Measurements from ENCODE around the gene SEBOX. TPM values are rescaled to one million over a fixed set of nuclear protein-coding genes. Genes with fewer than 3 reads are reported as not detected.

Gene SEBOX
- total RNA-seq, 4 donors from 2014 or later: not detected

GRCh38 chr17:28385406-28385805 lies 20.4 kb upstream of the SEBOX start:
- WGBS, 2 donors (ENCODE audit: low coverage in 1 of 2): 89% methylated on average over 4 of the region's 8 CpGs; no CpG with 5 or more reads in 1 of the 2 donors
- Histone ChIP-seq H3K4me1 (no peaks in the 10 kb centered on the region), H3K27ac (no peak overlapping the region), H3K4me3 (peak overlapping the region in 1 of 2 donors; percentile 39), H3K9me3 (no peaks in the 10 kb centered on the region), H3K36me3 (peaks cover 0 to 90% of the 10 kb centered on the region in 2 donors), H3K27me3 (no peaks in the 10 kb centered on the region)
- no peak for ATAC-seq
- TF ChIP-seq POLR2AphosphoS5 (IDR thresholded peaks at IDR 0.05) (no peak), CTCF (IDR thresholded peaks at IDR 0.05) (no peak), POLR2A (IDR thresholded peaks at IDR 0.05) (no peak), EP300 (IDR thresholded peaks at IDR 0.05) (no peak)

- Histone ChIP-seq H3K4me3 (peak overlapping the region; percentile 4 to 39), H3K4me1 (no peaks in the 10 kb centered on the region), H3K9me3 (no peaks in the 10 kb centered on the region), H3K27ac (no peak overlapping the region), H3K27me3 (no peaks in the 10 kb centered on the region), H3K36me3 (peaks cover 0 to 87% of the 10 kb centered on the region in 2 donors)
- WGBS, 2 donors (ENCODE audit: low coverage in 1 of 2): no CpG with 5 or more reads among the region's 29 CpGs
- TF ChIP-seq EP300 (IDR thresholded peaks at IDR 0.05) (no peak), POLR2A (IDR thresholded peaks at IDR 0.05) (no peak)
- no peak for ATAC-seq
Measured at GRCh38 chr17:28385037-28385400, 20.0 kb upstream of the SEBOX start.

- ATAC-seq: peak; percentile 58
- Histone ChIP-seq H3K4me3 (peak overlapping the region; percentile 4 to 39), H3K4me1 (no peaks in the 10 kb centered on the region), H3K27ac (no peak overlapping the region), H3K36me3 (peaks cover 0 to 82% of the 10 kb centered on the region in 2 donors), H3K9me3 (no peaks in the 10 kb centered on the region), H3K27me3 (no peaks in the 10 kb centered on the region)
- WGBS, 2 donors (ENCODE audit: low coverage in 1 of 2): 33 to 65% methylated on average over 2 to 5 of the region's 56 CpGs
- TF ChIP-seq POLR2AphosphoS5 (IDR thresholded peaks at IDR 0.05) (no peak), EP300 (IDR thresholded peaks at IDR 0.05) (no peak), POLR2A (IDR thresholded peaks at IDR 0.05) (no peak), CTCF (IDR thresholded peaks at IDR 0.05) (no peak)
Measured at GRCh38 chr17:28384281-28385036, 19.5 kb upstream of the SEBOX start.

GRCh38 chr17:28381141-28381825 lies 16.3 kb upstream of the SEBOX start:
- Histone ChIP-seq H3K36me3 (peaks cover 0 to 64% of the 10 kb centered on the region in 2 donors), H3K27me3 (no peaks in the 10 kb centered on the region), H3K4me3 (no peak overlapping the region), H3K4me1 (no peaks in the 10 kb centered on the region), H3K9me3 (no peaks in the 10 kb centered on the region), H3K27ac (no peak overlapping the region)
- no peak for ATAC-seq
- WGBS, 2 donors (ENCODE audit: low coverage in 1 of 2): no CpG with 5 or more reads among the region's 72 CpGs
- TF ChIP-seq POLR2A (IDR thresholded peaks at IDR 0.05): no peak
- no peak for TF ChIP-seq POLR2AphosphoS5 (IDR thresholded peaks at IDR 0.05)
- no peak for TF ChIP-seq EP300 (IDR thresholded peaks at IDR 0.05)
- TF ChIP-seq CTCF (IDR thresholded peaks at IDR 0.05): no peak

GRCh38 chr17:28379814-28380801 lies 15.1 kb upstream of the SEBOX start:
- peaks cover 0 to 53% of the 10 kb centered on the region in 2 donors for H3K36me3 ChIP-seq
- WGBS, 2 donors (ENCODE audit: low coverage in 1 of 2): 80 to 82% methylated on average over 9 to 10 of the region's 10 CpGs
- no peak overlapping the region for H3K4me3 ChIP-seq
- no peak overlapping the region for H3K27ac ChIP-seq
- no peaks in the 10 kb centered on the region for H3K9me3 ChIP-seq
- H3K4me1 ChIP-seq: no peaks in the 10 kb centered on the region
- ATAC-seq: no peak
- no peaks in the 10 kb centered on the region for H3K27me3 ChIP-seq
- no peak for TF ChIP-seq EP300 (IDR thresholded peaks at IDR 0.05)
- TF ChIP-seq POLR2AphosphoS5 (IDR thresholded peaks at IDR 0.05): no peak
- no peak for TF ChIP-seq POLR2A (IDR thresholded peaks at IDR 0.05)
- no peak for TF ChIP-seq CTCF (IDR thresholded peaks at IDR 0.05)

Measured in gastroesophageal sphincter (tissue), 4 donors.